ENCODE data around the gene GLI1. TPM values are rescaled to one million over a fixed set of nuclear protein-coding genes. Genes with fewer than 3 reads are reported as not detected.
"Not testable (repeated sequence)": the region's sequence is repeated elsewhere in the genome, so short reads cannot be mapped to it uniquely, and the experiment has no call there.

GLI1 gene
- total RNA-seq, 1 donor from 2014 or later: 0.13 TPM

- DNase-seq (ENCODE audit: low spot score): no peak
These were observed 37.2 kb downstream of the GLI1 start for GRCh38 chr12:57496822-57497221.

GRCh38 chr12:57497223-57498131, 37.9 kb downstream of the GLI1 start:
- no peak for DNase-seq (ENCODE audit: low spot score)

- DNase-seq (ENCODE audit: low spot score): no peak
These were observed 38.5 kb downstream of the GLI1 start for GRCh38 chr12:57498132-57498502.

GRCh38 chr12:57498571-57498970, 39.0 kb downstream of the GLI1 start:
- no peak for DNase-seq (ENCODE audit: low spot score)

GRCh38 chr12:57500213-57500612, 40.6 kb downstream of the GLI1 start:
- DNase-seq (ENCODE audit: low spot score): no peak

- DNase-seq (ENCODE audit: low spot score): not testable (repeated sequence)
These were observed 42.9 kb downstream of the GLI1 start for GRCh38 chr12:57502311-57502969.

GRCh38 chr12:57506541-57506940, 47.0 kb downstream of the GLI1 start:
- not testable (repeated sequence) for DNase-seq (ENCODE audit: low spot score)

- not testable (repeated sequence) for DNase-seq (ENCODE audit: low spot score)
These were observed 48.2 kb downstream of the GLI1 start for GRCh38 chr12:57507796-57508195.

GRCh38 chr12:57511161-57511560, 51.6 kb downstream of the GLI1 start:
- no peak for DNase-seq (ENCODE audit: low spot score)

- no peak for DNase-seq (ENCODE audit: low spot score)
These were observed 52.2 kb downstream of the GLI1 start for GRCh38 chr12:57511588-57512325.

- DNase-seq (ENCODE audit: low spot score): no peak
These were observed 53.1 kb downstream of the GLI1 start for GRCh38 chr12:57512665-57513064.

- DNase-seq (ENCODE audit: low spot score): no peak
These were observed 53.7 kb downstream of the GLI1 start for GRCh38 chr12:57513266-57513665.

GRCh38 chr12:57513677-57514076, 54.1 kb downstream of the GLI1 start:
- DNase-seq (ENCODE audit: low spot score): not testable (repeated sequence)

GRCh38 chr12:57514246-57514645, 54.7 kb downstream of the GLI1 start:
- not testable (repeated sequence) for DNase-seq (ENCODE audit: low spot score)

- no peak for DNase-seq (ENCODE audit: low spot score)
These were observed 55.3 kb downstream of the GLI1 start for GRCh38 chr12:57514720-57515407.

- DNase-seq (ENCODE audit: low spot score): no peak
These were observed 55.9 kb downstream of the GLI1 start for GRCh38 chr12:57515408-57515933.

- no peak for DNase-seq (ENCODE audit: low spot score)
These were observed 56.5 kb downstream of the GLI1 start for GRCh38 chr12:57515934-57516541.

GRCh38 chr12:57516617-57517153, 57.1 kb downstream of the GLI1 start:
- DNase-seq (ENCODE audit: low spot score): no peak

GRCh38 chr12:57517187-57517586, 57.6 kb downstream of the GLI1 start:
- DNase-seq (ENCODE audit: low spot score): no peak

- not testable (repeated sequence) for DNase-seq (ENCODE audit: low spot score)
These were observed 58.1 kb downstream of the GLI1 start for GRCh38 chr12:57517718-57518117.
